ENCODE data around the gene SBF2.

SBF2 gene

GRCh38 chr11:10155793-10156490, 138.1 kb downstream of the SBF2 start:
- H3K27ac ChIP-seq (replicated peaks): no peak overlapping the region
- no peak for DNase-seq (ENCODE audit: low read depth in 1 of 2, low spot score in 1 of 2)
- no peaks in the 10 kb centered on the region for H3K27me3 ChIP-seq (ENCODE audit: insufficient read depth, poor library complexity, severe bottlenecking)
- no peak overlapping the region for H3K4me3 ChIP-seq (replicated peaks; ENCODE audit: insufficient read depth, low read length)
- TF ChIP-seq GABPA (IDR thresholded peaks at IDR 0.05; ENCODE audit: low read depth) (no peak), REST (IDR thresholded peaks at IDR 0.05; ENCODE audit: insufficient replicate concordance, low read depth) (no peak), SPI1 (IDR thresholded peaks at IDR 0.05; ENCODE audit: borderline replicate concordance, low read depth) (no peak), CTCF (IDR thresholded peaks at IDR 0.05; ENCODE audit: insufficient read depth, low read length) (no peak), POLR2AphosphoS5 (IDR thresholded peaks at IDR 0.05; ENCODE audit: low read depth) (no peak)

GRCh38 chr11:10150800-10151199, 143.2 kb downstream of the SBF2 start:
- TF ChIP-seq GABPA (IDR thresholded peaks at IDR 0.05; ENCODE audit: low read depth) (no peak), SPI1 (IDR thresholded peaks at IDR 0.05; ENCODE audit: borderline replicate concordance, low read depth) (no peak)

GRCh38 chr11:10149553-10149952, 144.5 kb downstream of the SBF2 start:
- Histone ChIP-seq H3K27ac (replicated peaks) (no peak overlapping the region), H3K27me3 (ENCODE audit: insufficient read depth, poor library complexity, severe bottlenecking) (no peaks in the 10 kb centered on the region), H3K4me3 (replicated peaks; ENCODE audit: insufficient read depth, low read length) (no peak overlapping the region)
- DNase-seq (ENCODE audit: low read depth in 1 of 2, low spot score in 1 of 2): no peak
- TF ChIP-seq GABPA (IDR thresholded peaks at IDR 0.05; ENCODE audit: low read depth) (no peak), REST (IDR thresholded peaks at IDR 0.05; ENCODE audit: insufficient replicate concordance, low read depth) (no peak), CTCF (IDR thresholded peaks at IDR 0.05; ENCODE audit: insufficient read depth, low read length) (no peak), POLR2AphosphoS5 (IDR thresholded peaks at IDR 0.05; ENCODE audit: low read depth) (no peak)

More at GRCh38 chr11:10150800-10151199, 143.2 kb downstream of the SBF2 start:
- no peak overlapping the region for H3K27ac ChIP-seq (replicated peaks)
- DNase-seq (ENCODE audit: low read depth in 1 of 2, low spot score in 1 of 2): no peak
- no peak overlapping the region for H3K4me3 ChIP-seq (replicated peaks; ENCODE audit: insufficient read depth, low read length)
- H3K27me3 ChIP-seq (ENCODE audit: insufficient read depth, poor library complexity, severe bottlenecking): no peaks in the 10 kb centered on the region

- no peak for DNase-seq (ENCODE audit: low read depth in 1 of 2, low spot score in 1 of 2)
- Histone ChIP-seq H3K27me3 (ENCODE audit: insufficient read depth, poor library complexity, severe bottlenecking) (no peaks in the 10 kb centered on the region), H3K27ac (replicated peaks) (no peak overlapping the region), H3K4me3 (replicated peaks; ENCODE audit: insufficient read depth, low read length) (no peak overlapping the region)
- TF ChIP-seq SPI1 (IDR thresholded peaks at IDR 0.05; ENCODE audit: borderline replicate concordance, low read depth) (no peak), REST (IDR thresholded peaks at IDR 0.05; ENCODE audit: insufficient replicate concordance, low read depth) (no peak), GABPA (IDR thresholded peaks at IDR 0.05; ENCODE audit: low read depth) (no peak)
These were observed 146.8 kb downstream of the SBF2 start for GRCh38 chr11:10147195-10147594.
